Activated T-cell treated with anti-CD3 and anti-CD28 coated beads for 1 hour (primary cell): ENCODE data around the gene PTPN21.

Experiments used
- DNase-seq: peaks from one replicate; pipeline ENCODE4 v3.0.0-alpha.2; 2020; ENCODE audit warnings: low read depth

Gene PTPN21

DNA sequence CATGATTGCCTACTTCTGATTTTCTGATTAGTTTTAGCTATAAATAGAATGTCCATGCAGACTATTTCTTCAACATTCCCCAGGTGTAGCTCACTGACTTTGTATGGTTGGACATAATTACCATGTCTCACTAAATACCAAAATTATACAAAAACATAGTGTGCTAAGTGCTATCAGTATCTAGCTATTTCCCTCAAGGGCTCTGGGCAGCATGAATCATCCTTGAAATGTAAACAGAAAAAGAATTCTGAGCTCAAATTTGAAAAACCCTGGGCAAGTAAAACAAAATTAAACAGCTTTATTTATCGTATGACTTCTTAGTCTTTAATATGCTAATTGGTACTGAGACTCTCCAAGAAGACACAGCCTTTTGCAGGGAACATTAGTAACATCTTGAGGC is 86.4 kb downstream of the PTPN21 start:
- DNase-seq = no peak

DNA sequence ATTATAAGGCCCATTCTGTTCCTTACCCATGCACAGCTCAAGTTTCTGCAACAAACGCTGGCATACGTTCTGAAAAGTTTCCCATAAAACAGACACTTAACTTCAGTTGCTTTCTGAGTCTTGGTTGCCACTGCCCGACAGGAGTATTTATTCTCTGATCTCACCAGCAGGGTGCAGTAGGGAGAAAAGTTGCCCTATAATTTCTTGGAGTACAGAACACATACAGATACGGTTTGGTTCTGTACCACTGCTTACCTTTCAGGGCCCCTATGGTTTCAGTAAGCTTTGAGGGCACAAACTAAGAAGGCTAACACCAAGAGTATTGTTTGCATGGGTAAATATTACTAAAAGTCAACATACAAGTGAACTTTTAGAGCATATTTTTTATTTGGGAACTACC is 91.5 kb downstream of the PTPN21 start:
- no peak for DNase-seq

DNA sequence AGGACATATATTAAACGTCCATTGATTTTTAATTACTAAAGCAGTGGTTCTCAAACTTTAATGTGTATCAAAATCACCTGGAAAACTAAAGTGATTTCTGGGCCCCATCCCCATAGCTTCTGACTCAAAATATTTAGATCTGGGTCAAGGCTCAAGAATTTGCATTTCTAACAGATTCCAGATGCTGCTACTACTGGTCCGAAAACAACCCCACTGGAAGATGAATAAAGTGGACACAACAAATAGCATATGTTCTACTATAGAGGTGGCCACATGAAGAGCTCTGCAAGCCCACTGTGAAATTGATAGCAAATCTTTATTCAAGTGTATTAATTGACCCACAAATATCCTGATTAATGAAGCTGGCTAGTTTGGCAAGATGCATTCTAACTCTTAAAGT is 99.9 kb downstream of the PTPN21 start:
- no peak for DNase-seq

DNA sequence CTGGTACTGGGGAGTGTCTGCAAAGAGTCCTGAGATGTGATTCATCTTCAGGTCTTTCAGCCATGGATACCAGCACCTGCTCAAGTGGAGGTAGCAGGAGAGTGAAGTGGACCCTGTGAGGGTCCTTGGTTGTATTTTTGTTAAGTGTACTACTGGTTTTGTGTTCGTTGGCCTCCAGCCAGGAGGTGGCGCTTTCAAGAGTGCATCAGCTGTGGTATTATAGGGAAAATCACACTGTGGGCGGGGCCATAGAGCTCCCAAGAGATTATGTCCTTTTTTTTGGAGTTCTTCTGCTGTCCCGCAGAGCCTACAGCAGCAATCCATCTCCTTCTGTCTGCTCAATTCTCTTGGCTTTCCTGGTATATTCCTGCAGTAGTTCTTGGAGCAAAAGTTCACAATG is 102.6 kb downstream of the PTPN21 start:
- no peak for DNase-seq

DNA sequence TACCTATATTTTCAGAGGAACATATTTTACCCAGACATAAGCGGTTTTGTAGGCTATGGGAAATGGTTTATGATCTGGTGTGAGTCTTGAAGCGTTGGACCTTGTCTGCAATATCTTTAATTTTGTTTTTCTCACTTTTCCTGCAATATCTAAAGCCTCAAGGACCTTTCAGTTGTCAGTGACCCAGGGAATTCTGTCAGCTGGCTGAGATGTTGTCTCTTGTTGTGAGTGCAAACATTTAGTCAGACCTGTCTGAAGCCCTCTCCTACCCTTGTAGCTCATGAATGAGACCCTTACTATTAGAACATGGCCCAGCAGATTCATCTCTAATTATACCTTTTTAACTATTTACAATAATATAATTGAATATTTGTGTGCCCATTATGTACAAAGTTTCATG is 115.7 kb downstream of the PTPN21 start:
- DNase-seq = no peak

DNA sequence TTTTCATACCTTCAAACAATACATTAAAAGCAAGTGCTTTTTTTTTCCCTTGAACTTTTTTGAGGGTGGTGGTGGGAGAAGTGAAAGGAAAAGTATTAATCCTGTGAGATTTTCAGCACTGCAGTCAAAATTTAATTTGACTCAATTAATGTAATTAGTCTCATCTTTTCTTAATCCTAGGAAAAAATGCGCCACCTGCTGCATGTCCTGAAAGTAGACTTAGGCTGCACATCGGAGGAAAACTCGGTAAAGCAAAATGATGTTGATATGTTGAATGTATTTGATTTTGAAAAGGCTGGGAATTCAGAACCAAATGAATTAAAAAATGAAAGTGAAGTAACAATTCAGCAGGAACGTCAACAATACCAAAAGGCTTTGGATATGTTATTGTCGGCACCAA is 117.1 kb downstream of the PTPN21 start:
- no peak for DNase-seq

DNA sequence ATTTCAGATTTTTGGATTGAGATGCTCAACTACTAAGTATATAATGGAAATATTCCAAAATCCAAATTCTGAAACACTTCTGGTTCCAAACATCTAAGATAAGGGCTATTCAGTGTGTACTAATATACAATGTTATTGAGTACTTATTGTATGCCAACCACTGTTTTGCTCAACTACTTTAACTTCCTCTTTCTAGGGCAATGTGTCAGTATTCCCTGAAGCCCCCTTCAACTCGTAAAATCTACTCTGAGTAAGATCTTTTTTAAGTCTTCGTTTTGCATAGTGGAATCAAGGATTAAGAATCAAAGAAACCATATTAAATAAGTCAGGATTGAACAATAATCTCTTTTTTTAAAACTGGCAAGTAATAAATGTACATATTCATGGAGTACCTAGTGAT is 123.8 kb downstream of the PTPN21 start:
- DNase-seq = no peak

DNA sequence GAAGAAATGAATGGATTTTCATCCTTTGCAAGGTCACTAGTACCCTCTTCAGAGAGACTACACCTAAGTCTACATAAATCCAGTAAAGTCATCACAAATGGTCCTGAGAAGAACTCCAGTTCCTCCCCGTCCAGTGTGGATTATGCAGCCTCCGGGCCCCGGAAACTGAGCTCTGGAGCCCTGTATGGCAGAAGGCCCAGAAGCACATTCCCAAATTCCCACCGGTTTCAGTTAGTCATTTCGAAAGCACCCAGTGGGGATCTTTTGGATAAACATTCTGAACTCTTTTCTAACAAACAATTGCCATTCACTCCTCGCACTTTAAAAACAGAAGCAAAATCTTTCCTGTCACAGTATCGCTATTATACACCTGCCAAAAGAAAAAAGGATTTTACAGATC is 128.5 kb downstream of the PTPN21 start:
- no peak for DNase-seq

DNA sequence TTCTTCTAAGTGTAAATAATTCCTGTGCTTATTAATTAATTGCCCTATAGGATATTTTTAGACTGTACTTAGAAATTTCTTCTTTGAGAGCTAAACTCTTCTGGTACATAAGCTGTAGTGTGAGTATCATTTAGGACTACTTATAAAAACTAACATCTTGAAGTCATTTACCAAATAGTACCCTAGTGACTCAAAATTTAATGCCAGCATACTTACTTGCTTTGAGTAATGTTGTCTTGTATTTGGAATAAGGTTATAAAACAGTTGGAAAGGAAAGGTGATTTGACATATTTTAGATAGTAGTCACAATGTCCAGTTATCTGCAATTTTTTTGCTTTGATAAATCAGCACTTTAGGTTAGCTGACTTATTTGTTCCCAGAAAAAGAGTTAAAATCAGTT is 130.2 kb downstream of the PTPN21 start:
- DNase-seq = no peak

DNA sequence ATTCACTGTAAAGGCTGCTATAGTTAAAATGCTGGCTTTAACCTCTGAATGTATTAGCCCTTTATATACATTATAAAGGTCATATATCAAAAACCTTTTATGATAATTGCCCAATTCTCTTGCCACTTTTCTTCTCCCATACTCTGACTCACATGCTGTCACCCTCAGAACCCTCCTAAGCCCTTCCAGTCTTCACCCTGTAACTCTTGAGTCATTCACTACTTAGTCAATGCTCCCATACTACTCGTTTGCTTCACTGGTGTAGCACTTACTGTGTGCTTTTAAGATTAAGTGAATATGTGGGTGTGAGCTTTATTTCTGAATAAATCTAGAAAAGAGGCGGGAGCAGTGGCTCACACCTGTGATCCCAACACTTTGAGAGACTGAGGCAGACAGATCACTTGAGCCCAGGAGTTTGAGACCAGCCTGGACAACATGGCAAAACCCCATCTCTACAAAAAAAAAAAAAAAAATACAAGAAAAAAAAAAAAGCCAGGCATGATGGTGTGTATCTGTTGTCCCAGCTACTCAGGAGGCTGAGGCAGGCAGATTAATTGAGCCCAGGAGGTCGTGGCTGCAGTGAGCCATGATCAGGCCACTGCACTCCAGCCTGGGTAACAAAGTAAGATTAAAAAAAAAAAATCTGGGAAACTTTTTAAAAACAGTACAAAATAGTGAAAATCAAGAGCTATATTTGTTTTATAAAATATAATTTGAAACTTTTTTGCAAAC is 131.7 kb downstream of the PTPN21 start:
- DNase-seq = no peak

DNA sequence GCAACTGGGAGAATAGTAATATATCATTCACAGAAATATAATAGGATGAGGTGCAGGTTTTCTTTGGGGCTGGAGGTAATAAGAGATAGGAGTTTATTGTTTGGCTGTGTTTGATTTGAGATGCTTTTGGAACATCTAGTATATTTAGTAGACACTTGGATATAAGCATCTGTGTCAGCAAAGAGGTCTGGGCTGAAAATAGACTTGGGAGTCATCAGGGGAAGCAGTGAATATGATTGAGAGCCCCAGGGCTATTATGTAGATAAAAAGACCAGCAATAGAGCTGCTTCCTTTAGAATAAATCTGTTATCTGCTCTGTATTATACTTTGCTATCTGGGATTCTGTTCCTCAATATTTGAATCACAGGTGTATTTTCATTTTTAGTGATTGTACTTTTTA is 132.8 kb downstream of the PTPN21 start:
- no peak for DNase-seq

DNA sequence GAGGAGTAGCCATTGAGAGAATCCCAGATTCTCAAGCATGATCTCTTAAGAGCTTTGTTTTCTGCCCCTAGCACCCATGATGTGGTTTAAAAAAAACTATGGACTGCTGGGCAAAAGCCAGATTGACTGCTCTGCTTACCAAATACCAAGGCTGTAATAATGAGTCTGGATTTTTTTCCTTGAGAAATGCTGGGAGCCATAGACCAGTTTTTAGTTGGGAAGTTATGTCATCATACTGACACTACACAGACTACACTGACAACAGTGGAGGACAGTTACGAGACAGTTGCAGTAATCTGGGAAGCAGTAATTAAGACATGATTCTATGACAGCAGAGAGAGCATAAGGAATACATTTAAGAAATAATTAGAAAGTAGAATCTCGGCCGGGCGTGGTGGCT is 133.5 kb downstream of the PTPN21 start:
- DNase-seq = no peak

DNA sequence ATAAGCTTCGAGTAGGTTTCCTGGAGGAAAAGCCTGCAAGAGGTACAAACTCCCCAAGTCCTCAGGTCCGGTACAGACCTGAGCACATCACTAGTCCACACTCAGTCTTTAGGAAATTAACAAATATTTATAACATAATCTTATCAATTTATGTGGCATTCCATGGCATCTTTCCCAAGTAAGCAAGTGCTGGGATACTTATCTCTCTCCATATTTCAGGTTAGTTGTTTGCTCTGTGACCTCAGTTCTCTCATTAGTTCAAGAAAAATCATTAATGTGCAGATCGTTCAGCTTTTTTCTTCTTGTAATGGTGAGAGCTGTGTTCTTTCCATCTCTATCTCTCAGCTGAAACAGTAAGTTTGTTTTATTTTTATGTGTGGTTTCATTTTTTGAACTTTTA is 134.6 kb downstream of the PTPN21 start:
- DNase-seq = no peak

DNA sequence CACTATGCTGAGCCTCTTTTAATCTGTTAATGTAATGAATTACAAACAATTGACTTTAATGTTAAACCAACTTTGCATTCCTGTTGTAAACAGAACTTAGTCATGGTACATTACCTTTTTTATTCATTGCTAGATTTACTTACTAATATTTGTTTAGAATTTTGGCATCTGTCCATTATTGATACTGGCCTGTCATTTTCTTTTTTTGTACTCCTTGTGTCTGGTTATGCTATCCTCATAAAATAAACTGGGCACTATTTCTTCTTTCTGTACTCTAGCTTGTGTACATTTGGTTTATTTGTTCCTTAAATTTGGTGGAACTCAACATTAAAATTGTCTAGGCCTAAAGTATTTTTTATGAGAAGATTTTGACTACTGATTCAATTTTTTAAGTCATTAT is 137.2 kb downstream of the PTPN21 start:
- DNase-seq = no peak
